ENCODE results near the gene A2ML1.

DNA sequence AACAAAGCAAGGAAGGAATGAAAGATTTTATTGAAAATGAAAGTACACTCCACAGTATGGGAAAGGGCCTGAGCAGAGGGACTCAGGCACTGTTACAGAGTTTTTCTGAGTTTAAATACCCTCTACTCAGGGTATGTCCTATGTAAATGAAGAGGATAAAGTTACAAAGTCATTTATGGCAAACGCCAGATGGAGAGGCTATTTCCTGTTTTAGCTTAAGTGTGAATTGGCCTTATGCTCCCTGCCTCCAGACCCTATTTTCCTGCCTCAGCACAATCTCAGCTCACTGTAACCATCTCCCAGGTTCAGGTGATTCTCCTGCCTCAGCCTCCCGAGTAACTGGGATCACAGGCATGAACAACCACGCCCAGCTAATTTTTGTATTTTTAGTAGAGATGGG, 85.1 kb downstream of the A2ML1 start:
- TF ChIP-seq, protein P1, sequence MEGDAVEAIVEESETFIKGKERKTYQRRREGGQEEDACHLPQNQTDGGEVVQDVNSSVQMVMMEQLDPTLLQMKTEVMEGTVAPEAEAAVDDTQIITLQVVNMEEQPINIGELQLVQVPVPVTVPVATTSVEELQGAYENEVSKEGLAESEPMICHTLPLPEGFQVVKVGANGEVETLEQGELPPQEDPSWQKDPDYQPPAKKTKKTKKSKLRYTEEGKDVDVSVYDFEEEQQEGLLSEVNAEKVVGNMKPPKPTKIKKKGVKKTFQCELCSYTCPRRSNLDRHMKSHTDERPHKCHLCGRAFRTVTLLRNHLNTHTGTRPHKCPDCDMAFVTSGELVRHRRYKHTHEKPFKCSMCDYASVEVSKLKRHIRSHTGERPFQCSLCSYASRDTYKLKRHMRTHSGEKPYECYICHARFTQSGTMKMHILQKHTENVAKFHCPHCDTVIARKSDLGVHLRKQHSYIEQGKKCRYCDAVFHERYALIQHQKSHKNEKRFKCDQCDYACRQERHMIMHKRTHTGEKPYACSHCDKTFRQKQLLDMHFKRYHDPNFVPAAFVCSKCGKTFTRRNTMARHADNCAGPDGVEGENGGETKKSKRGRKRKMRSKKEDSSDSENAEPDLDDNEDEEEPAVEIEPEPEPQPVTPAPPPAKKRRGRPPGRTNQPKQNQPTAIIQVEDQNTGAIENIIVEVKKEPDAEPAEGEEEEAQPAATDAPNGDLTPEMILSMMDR (IDR thresholded peaks at IDR 0.05; ENCODE audit: extremely low read depth in 1 of 2, insufficient read depth in 1 of 2, low read depth in 1 of 2, low read length in 2 of 2), result no peak
- TF ChIP-seq POLR2A (IDR thresholded peaks at IDR 0.05; ENCODE audit: low read depth, low read length) (no peak), JUN (IDR thresholded peaks at IDR 0.05; ENCODE audit: borderline replicate concordance, insufficient read depth, insufficient read length, low read depth) (no peak), EZH2 (IDR thresholded peaks at IDR 0.05; ENCODE audit: borderline replicate concordance, low read depth, low read length, severe bottlenecking) (no peak)

All from endothelial cell of umbilical vein (primary cell).